ENCODE results near the gene FBXL4. TPM values are rescaled to one million over a fixed set of nuclear protein-coding genes. Genes with fewer than 3 reads are reported as not detected.

FBXL4 gene
- polyA plus RNA-seq, 1 donor from 2014 or later: 9.7 TPM

- H3K9me2 ChIP-seq (ENCODE audit: insufficient read depth, low read length): no peaks in the 10 kb centered on the region
- H3K9ac ChIP-seq (ENCODE audit: low read length): no peak overlapping the region
- H3K27me3 ChIP-seq (ENCODE audit: insufficient read depth, low read depth, low read length): no peaks in the 10 kb centered on the region
- H3K79me2 ChIP-seq (replicated peaks; ENCODE audit: insufficient read depth, low read length): no peaks in the 10 kb centered on the region
- H4K20me1 ChIP-seq (ENCODE audit: insufficient read depth): no peaks in the 10 kb centered on the region
- no peak overlapping the region for H2AFZ ChIP-seq (ENCODE audit: low read depth, low read length)
- H3K27ac ChIP-seq (ENCODE audit: low read length): no peak overlapping the region
- TF ChIP-seq REST (IDR thresholded peaks at IDR 0.05; ENCODE audit: borderline replicate concordance): no peak
- no peak for TF ChIP-seq EP300 (conservative IDR thresholded peaks at IDR 0.05; ENCODE audit: poor library complexity, severe bottlenecking)
- no peak for TF ChIP-seq EZH2 (IDR thresholded peaks at IDR 0.05; ENCODE audit: borderline replicate concordance, insufficient read depth, low read length, poor library complexity, severe bottlenecking)
- no peak for TF ChIP-seq TAF1 (IDR thresholded peaks at IDR 0.05; ENCODE audit: low read depth)
- TF ChIP-seq MXI1 (conservative IDR thresholded peaks at IDR 0.05; ENCODE audit: poor library complexity, severe bottlenecking): no peak
- no peak for TF ChIP-seq POLR2AphosphoS5 (IDR thresholded peaks at IDR 0.05)
- no peak for TF ChIP-seq CTCF (IDR thresholded peaks at IDR 0.05; ENCODE audit: poor library complexity, severe bottlenecking)
- no peak for TF ChIP-seq SMC3 (conservative IDR thresholded peaks at IDR 0.05; ENCODE audit: poor library complexity)
- TF ChIP-seq RAD21 (conservative IDR thresholded peaks at IDR 0.05): no peak
- no peaks in the 10 kb centered on the region for H3K9me3 ChIP-seq (ENCODE audit: low read length)
- H3K4me3 ChIP-seq (ENCODE audit: low read length): no peak overlapping the region
- H3K36me3 ChIP-seq (ENCODE audit: insufficient read depth, low read length): no peaks in the 10 kb centered on the region
- no peak overlapping the region for H3K4me2 ChIP-seq (ENCODE audit: low read length)
- H3F3A ChIP-seq (ENCODE audit: insufficient read depth, low read length, poor library complexity, severe bottlenecking): no peaks in the 10 kb centered on the region
Measured at GRCh38 chr6:98894810-98895209, 52.9 kb downstream of the FBXL4 start.

- Histone ChIP-seq H4K20me1 (ENCODE audit: insufficient read depth) (no peaks in the 10 kb centered on the region), H3F3A (ENCODE audit: insufficient read depth, low read length, poor library complexity, severe bottlenecking) (no peaks in the 10 kb centered on the region), H3K36me3 (ENCODE audit: insufficient read depth, low read length) (no peaks in the 10 kb centered on the region), H3K79me2 (replicated peaks; ENCODE audit: insufficient read depth, low read length) (no peaks in the 10 kb centered on the region), H3K4me2 (ENCODE audit: low read length) (no peak overlapping the region), H3K27ac (ENCODE audit: low read length) (no peak overlapping the region), H3K27me3 (ENCODE audit: insufficient read depth, low read depth, low read length) (no peaks in the 10 kb centered on the region), H3K4me3 (ENCODE audit: low read length) (no peak overlapping the region), H3K9ac (ENCODE audit: low read length) (no peak overlapping the region), H3K9me3 (ENCODE audit: low read length) (no peaks in the 10 kb centered on the region), H2AFZ (ENCODE audit: low read depth, low read length) (no peak overlapping the region), H3K9me2 (ENCODE audit: insufficient read depth, low read length) (no peaks in the 10 kb centered on the region)
- TF ChIP-seq EZH2 (IDR thresholded peaks at IDR 0.05; ENCODE audit: borderline replicate concordance, insufficient read depth, low read length, poor library complexity, severe bottlenecking) (no peak), RAD21 (conservative IDR thresholded peaks at IDR 0.05) (no peak), MXI1 (conservative IDR thresholded peaks at IDR 0.05; ENCODE audit: poor library complexity, severe bottlenecking) (no peak), REST (IDR thresholded peaks at IDR 0.05; ENCODE audit: borderline replicate concordance) (no peak), TAF1 (IDR thresholded peaks at IDR 0.05; ENCODE audit: low read depth) (no peak), POLR2AphosphoS5 (IDR thresholded peaks at IDR 0.05) (no peak), SMC3 (conservative IDR thresholded peaks at IDR 0.05; ENCODE audit: poor library complexity) (no peak), EP300 (conservative IDR thresholded peaks at IDR 0.05; ENCODE audit: poor library complexity, severe bottlenecking) (no peak), CTCF (IDR thresholded peaks at IDR 0.05; ENCODE audit: poor library complexity, severe bottlenecking) (no peak)
Measured at GRCh38 chr6:98887650-98888049, 60.1 kb downstream of the FBXL4 start.
